HL-60 (cell line): ENCODE results near the gene SAMHD1.

ENCODE experiments used
- TF ChIP-seq, protein P1 (sequence below): IDR thresholded peaks from one replicate; pipeline ENCODE4 v1.5.1; 2011; ENCODE audit warnings: low read length, control low read depth, inconsistent platforms; ENCODE audit not compliant: insufficient read depth
- TF ChIP-seq, protein P2 (sequence below): IDR thresholded peaks from 2 replicates; pipeline ENCODE4 v1.6.1; 2012; ENCODE audit warnings: low read depth; ENCODE audit not compliant: insufficient replicate concordance

GRCh38 chr20:36956674-36957073 is 5.2 kb upstream of the SAMHD1 start:
- TF ChIP-seq, protein P1, sequence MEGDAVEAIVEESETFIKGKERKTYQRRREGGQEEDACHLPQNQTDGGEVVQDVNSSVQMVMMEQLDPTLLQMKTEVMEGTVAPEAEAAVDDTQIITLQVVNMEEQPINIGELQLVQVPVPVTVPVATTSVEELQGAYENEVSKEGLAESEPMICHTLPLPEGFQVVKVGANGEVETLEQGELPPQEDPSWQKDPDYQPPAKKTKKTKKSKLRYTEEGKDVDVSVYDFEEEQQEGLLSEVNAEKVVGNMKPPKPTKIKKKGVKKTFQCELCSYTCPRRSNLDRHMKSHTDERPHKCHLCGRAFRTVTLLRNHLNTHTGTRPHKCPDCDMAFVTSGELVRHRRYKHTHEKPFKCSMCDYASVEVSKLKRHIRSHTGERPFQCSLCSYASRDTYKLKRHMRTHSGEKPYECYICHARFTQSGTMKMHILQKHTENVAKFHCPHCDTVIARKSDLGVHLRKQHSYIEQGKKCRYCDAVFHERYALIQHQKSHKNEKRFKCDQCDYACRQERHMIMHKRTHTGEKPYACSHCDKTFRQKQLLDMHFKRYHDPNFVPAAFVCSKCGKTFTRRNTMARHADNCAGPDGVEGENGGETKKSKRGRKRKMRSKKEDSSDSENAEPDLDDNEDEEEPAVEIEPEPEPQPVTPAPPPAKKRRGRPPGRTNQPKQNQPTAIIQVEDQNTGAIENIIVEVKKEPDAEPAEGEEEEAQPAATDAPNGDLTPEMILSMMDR = no peak
- TF ChIP-seq, protein P2, sequence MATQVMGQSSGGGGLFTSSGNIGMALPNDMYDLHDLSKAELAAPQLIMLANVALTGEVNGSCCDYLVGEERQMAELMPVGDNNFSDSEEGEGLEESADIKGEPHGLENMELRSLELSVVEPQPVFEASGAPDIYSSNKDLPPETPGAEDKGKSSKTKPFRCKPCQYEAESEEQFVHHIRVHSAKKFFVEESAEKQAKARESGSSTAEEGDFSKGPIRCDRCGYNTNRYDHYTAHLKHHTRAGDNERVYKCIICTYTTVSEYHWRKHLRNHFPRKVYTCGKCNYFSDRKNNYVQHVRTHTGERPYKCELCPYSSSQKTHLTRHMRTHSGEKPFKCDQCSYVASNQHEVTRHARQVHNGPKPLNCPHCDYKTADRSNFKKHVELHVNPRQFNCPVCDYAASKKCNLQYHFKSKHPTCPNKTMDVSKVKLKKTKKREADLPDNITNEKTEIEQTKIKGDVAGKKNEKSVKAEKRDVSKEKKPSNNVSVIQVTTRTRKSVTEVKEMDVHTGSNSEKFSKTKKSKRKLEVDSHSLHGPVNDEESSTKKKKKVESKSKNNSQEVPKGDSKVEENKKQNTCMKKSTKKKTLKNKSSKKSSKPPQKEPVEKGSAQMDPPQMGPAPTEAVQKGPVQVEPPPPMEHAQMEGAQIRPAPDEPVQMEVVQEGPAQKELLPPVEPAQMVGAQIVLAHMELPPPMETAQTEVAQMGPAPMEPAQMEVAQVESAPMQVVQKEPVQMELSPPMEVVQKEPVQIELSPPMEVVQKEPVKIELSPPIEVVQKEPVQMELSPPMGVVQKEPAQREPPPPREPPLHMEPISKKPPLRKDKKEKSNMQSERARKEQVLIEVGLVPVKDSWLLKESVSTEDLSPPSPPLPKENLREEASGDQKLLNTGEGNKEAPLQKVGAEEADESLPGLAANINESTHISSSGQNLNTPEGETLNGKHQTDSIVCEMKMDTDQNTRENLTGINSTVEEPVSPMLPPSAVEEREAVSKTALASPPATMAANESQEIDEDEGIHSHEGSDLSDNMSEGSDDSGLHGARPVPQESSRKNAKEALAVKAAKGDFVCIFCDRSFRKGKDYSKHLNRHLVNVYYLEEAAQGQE = no peak
